Endometrial microvascular endothelial cells (primary cell): ENCODE data around the gene RPL37. TPM values are rescaled to one million over a fixed set of nuclear protein-coding genes. Genes with fewer than 3 reads are reported as not detected.
"Not testable (repeated sequence)": the region's sequence is repeated elsewhere in the genome, so short reads cannot be mapped to it uniquely, and the experiment has no call there.

Experiments
- in situ Hi-C: cut with HindIII; loops from 2 replicates; pipeline ENCODE4 v1.10.0; 2017; ENCODE audit warnings: low sequenced_read_pairs, low pct_unique_long_range_greater_than_20kb; ENCODE audit errors: inconsistent ontology term
- total RNA-seq: library from RNA; depleted of rRNA; stranded (reverse); fragments of >200 nt; gene quantifications from one replicate; pipeline ENCODE4 v1.2.3, GENCODE V29; 2015; ENCODE audit errors: inconsistent ontology term

The RPL37 gene
- total RNA-seq, 1 donor from 2014 or later: 27.2 TPM

DNA sequence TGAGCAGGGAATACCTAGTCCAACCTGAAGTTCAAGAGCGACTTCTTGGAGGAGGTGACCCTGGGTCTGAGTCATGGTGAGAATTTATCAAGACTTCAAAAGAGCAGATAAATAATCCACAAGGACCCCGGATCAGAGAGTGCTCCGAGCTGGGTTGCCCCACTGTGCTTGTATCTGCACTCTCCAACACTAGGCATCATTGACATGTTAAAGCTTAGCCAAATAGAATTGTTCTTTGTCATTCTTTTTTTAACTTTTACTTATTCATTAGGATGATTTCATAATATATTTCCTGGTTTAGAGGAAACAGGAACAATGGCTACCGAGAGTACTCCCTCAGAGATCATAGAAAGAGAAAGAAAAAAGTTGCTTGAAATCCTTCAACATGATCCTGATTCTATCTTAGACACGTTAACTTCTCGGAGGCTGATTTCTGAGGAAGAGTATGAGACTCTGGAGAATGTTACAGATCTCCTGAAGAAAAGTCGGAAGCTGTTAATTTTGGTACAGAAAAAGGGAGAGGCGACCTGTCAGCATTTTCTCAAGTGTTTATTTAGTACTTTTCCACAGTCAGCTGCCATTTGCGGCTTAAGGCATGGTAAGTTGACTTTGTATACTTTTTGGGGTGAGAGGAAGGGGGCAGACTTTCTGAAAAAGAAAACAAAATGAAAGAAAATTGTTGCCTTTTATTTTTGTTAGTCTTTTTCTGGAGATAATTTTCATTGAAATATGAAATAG, 6.2 kb upstream of the RPL37 start, which contains the start of gene CARD6:
Gene CARD6 (plus strand): TSS at position 300 of the 738 bp plus-strand sequence. CDS start 16 bp downstream, at position 316.
- in situ Hi-C loops: no loop called here

DNA sequence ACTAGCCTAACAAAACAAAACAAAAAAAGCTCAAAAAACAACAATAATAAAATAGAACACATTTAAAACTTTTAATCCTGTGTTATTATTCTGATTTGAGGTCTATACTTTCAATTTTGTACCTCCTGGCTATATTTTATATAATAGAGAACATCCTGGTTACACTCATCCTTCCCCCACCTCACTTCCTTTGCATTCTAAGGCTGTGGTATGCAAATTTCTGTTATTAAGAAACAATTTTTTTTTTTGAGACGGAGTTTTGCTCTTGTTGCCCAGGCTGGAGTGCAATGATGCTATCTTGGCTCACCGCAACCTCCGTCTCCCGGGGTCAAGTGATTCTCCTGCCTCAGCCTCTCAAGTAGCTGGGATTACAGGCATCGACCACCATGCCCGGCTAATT, 3.1 kb upstream of the RPL37 start:
- in situ Hi-C loops: no loop called here

DNA sequence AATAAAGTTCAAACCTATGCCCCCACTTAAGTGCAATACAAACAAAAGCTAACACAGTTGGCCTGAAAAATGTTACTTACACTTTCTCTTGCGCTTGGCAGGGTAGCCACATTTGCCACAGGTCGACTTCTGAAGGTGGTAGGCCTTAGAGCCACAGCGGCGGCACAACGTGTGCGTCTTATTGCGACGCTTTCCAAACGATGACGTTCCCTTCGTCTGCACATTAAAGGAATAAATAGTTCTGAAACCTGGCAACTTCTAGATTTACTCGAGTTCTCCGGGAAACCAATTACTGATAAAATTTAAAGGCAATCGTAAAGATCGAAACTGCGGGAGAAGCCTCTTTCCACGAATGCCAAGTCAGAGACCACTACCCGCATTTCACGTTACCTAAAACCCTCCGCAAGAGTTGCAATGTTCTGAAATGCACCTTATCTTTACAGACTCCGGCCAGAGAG, 602 bp downstream of the RPL37 start:
- in situ Hi-C loops: no loop called here

DNA sequence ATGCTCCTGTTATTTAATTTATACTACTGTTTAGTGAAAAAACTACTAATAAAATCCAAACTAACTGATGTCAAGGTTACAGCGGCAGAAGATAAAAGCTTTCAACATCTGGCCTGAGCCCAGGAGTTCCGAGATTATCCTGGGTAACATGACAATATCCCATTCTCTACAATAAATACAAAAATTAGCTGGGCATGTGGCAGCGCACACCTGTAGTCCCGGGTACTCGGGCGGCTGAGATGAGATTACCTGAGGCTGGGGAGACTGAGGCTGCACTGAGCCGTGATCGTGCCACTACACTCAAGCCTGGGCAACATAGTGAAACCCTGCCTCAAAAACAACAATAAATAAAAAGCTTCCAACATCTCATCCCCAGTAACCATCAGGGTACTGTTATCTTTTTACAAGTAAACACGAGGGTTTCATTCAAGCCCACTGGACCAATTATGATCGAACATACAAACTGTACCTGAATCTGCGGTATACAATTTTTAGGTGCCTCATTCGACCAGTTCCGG, 1.3 kb downstream of the RPL37 start:
- in situ Hi-C loops: no loop called here

DNA sequence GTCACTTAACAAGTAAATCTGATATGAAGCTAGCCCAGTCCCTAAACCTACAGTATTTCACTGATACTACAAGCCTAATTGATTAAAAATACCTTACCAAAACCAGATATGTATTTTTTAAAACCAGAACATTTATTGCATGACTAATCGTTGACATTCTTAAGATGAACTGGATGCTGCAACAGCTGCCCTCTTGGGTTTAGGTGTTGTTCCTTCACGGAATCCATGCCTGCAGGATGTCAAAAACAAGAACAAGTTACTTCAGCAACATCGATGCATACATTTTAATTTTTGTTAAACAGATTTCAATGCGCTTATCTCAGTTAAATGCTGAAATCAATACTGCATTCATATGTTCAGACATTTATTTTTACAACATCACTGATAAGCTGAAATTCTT, 2.7 kb downstream of the RPL37 start:
- in situ Hi-C loops: no loop called here

DNA sequence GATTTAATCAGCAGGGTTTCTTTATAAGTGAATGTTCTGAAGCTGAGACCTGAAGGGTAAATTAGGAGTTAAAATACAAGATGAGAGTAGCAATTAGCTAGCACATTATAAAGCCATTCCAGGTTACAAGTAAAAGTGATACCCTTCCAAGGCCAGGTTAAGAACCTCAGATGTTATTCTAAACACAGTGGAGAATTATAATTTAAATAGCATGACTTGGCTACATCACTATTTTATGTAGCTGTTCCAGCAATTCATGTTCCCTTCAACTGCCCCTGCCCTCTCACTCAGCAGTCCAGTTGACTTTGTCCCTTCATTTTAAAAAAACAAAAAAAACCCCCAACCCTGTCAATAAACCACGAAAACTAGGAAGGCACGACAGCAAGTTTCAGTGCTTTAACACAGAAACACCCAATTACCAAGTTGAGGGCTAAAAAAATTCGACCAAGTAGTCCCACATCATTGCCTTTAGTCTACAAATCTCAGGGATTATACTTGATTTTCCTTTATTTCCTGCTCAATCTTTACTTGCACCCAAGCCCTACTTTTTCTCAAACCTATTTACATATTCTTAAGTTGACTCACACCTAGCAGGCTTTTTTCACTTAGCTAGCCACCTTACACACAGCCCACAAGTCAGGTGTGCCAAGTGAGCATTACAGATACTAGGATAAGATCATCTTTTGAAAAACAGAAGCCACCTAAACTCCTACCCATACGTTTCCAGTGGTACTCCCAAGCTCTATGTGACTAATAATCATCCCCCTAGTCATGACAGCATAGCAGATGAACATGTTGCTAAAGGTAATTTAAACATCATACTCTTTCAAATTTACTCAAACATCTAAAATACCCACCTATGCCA, 3.4 kb downstream of the RPL37 start:
- in situ Hi-C loops: no loop called here

DNA sequence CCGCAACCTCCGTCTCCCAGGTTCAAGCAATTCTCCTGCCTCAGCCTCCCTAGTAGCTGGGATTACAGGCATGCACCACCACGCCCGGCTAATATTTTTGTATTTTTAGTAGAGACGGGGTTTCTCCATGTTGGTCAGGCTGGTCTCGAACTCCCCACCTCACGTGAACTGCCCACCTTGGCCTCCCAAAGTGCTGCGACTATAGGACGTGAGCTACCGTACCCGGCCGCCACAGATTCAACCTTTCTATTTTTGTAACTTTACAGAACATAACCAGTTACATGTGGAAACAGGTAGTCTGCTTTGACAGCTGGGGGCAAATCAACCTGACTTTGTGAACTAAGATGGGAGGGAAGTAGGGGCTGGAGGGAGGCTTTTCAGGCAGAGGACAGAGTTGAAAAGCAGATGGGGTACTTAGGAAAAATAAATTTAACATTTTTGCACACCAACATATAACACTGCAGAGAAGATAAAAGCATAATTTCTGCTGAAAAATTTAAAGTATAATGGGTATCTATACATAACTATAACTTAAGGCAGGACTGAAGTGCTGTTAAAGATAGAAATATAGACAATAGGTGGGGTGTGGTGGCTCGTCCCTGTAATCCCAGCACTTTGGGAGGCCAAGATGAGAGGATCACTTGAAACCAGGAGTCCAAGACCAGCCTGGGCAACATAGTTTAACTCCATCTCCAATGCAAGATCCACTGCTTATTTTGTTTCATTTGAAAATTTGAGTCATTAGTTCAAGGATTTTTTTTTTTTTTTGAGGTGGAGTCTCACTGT, 5.1 kb downstream of the RPL37 start:
- in situ Hi-C loops: no loop called here

DNA sequence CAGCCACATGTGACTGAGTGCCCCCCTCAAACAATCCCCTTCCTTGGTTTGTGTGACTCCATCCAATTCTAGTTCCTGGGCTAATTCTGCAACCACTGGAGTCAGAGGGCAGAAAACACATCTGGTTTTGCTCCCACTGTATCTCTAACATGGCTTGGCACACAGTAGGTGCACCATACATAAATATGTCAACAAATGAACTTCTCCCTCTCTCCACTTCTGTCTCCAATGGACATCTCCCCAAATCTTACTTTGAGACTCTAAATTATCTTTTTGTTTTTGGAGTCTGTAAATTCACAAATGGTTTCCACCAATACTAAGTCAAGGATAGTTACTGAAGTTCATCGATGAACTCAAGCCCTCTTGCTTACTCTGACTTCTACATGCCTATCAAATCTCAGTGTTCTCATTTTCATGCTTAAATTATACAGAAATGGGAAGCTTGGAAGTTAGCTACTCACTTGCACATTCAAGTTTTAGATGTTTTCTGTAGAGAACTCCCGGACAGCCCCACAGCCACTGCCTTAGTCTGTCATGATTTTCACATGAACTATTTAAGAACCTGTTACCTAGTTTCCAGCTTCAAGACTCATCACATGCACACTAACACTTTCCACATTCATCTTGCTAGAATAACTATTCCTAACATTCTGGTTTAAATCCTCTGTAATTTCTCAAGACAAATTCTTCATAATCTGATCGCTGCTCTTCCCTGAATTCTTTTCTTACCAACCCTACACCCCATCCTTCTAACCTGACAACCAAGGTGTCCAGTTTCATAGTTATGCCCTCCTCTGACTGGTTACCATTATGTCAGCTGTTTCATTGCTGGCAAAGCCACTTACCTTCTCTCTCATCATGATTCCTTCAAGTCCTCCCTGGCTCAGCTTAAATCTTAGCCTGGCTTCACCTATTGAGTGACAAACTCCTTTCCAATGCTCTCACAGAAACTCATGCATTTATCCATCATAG, 6.0 kb downstream of the RPL37 start:
- in situ Hi-C loops: no loop called here

DNA sequence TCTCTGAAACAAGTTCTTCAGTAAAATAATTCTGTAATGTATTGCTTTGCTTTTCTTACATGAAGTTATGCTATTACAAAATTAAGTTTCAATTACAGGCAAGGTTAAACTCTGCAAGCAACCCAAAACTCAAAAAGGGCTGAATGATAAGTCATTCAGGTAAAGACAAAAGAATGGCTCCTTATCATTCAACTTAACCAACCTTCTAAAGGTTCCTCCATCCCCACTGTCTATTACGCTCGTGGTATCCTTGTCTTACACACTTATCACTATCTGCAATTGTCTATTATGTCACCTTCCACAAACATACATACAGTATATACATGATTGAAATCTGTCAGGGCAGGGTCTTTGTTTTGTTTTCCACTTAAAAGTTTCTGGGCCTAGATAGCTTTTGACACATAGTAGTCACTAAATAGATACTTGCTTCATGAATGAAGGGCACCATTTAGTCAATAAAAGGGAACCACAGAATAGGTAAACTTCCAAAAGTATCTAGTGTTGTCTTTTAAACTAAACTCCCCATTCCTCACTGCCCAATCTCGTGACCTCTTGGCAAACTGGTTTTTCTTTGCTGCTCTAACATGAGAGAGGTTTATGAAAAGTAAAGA, 6.9 kb downstream of the RPL37 start:
- in situ Hi-C loops: no loop called here

DNA sequence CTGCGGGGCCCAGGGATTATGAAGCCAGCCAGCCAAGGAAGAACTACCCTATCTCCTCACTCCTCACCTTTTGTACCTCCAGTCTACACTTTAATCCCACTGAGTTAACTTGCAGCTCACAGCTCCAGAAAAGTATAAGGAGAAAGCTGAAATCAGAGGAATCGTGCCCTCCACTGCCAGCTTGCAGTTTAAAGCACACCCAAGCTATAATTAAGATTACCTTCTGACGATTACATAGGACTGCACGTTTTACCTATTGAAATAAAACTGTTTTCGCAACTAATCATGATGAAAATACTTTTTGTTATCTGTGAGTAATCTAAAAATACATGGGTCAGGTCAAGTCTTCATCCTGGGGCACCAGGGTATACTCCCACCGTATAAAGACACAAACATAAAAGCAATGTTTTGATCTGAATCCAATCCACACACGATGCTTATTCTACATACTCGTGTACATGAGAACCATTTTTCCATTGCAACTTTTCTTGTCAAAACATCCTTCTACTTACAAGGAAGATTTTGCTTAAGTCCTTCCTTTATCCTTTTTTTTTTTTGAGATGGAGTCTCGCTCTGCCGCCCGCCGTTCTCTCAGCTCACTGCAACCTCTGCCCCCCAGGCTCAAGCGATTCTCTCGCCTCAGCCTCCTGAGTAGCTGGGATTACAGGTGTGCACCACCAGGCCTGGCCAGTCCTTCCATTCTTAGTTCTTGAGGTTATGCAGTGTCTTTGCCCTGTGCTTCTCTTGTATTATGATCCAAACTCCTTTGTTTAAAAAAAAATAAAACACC, 7.6 kb downstream of the RPL37 start:
- in situ Hi-C loops: no loop called here

DNA sequence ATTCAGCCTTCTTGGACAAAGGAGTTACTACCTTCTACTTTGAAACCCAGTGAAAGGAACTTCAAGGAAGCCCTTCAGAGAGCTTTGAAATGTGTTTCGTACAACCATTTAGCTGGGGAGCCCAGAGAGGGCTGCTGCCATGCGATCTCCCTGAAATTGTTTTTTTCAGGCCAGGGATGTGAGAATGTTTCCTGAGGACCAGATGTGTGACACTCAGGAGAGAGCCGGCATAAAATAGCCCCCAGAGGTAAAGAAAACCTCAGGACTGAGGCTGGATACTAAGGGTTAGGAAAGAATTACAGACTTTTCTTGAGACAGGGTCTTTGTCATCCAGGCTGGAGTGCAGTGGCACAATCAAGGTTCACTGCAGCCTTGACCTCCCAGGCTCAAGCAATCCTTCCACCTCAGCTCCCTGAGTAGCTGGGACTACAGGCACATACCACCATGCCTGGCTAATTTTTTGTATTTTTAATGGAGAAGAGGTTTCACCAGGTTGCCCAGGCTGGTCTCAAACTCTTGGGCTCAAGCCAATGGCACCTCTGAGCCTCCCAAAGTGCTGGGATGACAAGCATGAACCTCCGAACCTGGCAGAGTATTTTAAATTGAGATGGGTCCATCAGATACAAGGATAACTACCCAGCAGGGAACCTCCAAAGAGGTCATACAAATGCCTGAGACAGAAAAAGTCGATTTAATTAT, 8.4 kb downstream of the RPL37 start:
- in situ Hi-C loops: no loop called here

DNA sequence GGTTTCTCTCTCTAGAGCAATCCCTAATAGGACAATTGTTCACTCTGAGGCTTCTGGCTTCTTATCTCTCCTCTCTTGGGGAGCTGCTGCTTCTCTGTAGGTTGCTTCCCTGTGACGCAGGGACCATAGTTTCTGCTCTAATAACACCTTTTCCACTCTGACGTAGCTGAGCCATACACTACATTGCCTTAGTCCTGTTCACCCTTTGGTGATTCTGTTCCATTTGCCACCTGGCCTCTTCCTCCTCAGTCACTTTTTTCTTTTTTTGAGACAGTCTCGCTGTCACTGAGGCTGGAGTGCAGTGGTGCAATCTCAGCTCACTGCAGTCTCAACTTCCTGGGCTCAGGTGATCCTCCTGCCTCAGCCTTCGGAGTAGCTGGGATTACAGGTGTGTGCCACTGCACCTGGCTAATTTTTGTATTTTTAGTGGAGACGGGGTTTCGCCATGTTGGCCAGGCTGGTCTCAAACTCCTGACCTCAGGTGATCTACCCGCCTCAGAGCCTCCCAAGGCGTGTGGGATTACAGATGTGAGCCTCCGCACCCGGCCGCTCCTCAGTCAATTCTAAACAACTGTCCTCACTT, 9.5 kb downstream of the RPL37 start:
- in situ Hi-C loops: not testable (repeated sequence)

DNA sequence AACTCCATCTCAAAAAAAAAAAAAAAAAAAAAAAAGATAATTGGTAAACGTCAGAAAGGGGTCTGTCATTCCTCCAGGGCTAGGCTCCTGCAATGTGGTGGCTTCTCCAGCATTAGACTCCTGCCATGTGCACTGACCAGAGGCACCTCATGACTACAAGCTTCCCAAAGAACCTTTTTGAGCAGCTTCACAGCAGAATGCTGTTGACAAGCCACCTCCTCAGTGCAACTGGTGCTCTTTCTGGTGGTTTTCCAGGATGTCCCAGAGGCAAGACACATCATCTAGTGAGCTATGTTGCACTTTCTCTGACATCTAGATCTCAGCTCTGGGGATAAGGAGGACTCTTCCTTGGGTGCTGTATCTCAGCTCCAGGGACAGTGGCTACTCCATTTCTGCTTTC, 11.6 kb downstream of the RPL37 start:
- in situ Hi-C loops: no loop called here

DNA sequence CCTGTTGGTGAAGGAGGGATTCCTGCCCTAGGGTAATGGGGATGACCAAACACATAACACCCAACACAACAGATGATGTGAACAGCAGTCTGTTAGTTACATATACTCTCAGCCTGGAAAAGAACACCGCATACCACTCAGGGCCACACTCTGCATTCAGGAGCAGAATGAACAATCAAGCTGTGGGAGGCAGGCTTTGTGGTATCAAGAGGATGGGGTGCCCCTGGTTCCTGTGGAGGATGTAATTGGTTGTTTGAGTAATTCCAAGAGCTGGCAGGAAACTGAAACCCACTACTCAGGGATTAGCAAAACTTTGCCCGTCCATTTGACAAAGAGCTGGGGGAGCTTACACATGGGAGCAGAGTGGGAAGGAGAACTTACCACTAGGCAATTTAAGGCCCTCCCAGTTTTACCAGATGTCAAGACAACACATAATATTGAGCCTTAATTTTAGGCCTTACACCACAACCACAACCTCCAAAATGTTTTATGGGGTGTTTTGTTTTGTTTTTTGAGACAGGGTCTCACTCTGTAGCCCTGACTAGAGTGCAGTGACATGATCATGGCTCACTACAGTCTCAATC, 21.2 kb downstream of the RPL37 start:
- in situ Hi-C loops: no loop called here

DNA sequence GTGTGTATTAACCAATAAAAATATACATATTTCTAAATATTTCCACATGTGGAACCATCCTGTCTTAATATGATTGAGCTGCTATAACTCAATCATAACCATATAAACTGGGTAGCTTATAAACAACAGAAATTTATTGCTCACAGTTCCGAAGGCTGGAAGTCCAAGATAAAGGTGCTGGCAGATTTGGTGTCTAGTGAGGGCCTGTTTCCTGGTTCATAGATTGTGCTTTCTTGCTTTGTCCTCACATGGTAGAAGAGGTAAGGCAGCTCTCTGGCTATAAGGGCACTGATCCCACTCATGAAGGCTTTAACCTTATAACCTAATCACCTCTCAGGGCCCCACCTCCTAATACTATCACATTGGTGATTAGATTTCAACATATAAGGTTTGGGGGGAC, 22.9 kb downstream of the RPL37 start:
- in situ Hi-C loops: no loop called here
